GM12892 (cell line): ENCODE data around the gene MOGAT1.

Source experiments
- POLR2A ChIP-seq: IDR thresholded peaks from 2 replicates; pipeline ENCODE4 v1.6.1; 2011; ENCODE audit warnings: low read depth, low read length, control low read depth
- POLR2AphosphoS5 ChIP-seq: IDR thresholded peaks from 2 replicates; pipeline ENCODE4 v1.6.1; 2011; ENCODE audit warnings: low read depth, low read length, control low read depth
- TAF1 ChIP-seq: IDR thresholded peaks from 2 replicates; pipeline ENCODE4 v1.6.1; 2011; ENCODE audit warnings: low read depth, mild to moderate bottlenecking, control low read depth, low read length, borderline replicate concordance

- TF ChIP-seq TAF1 (no peak), POLR2A (no peak), POLR2AphosphoS5 (no peak)
Observed at GRCh38 chr2:222641336-222641735, 30.1 kb upstream of the MOGAT1 start.
